Ovary (tissue), 9 donors: Measurements from ENCODE around the gene VARS1. TPM values are rescaled to one million over a fixed set of nuclear protein-coding genes. Genes with fewer than 3 reads are reported as not detected.
"Not testable (repeated sequence)": the region's sequence is repeated elsewhere in the genome, so short reads cannot be mapped to it uniquely, and the experiment has no call there.

Experiments used
- DNase-seq, 5 donors: peaks; one replicate each; pipeline ENCODE4 v3.0.0-alpha.2; 2019 to 2020
- H3K27ac ChIP-seq, 2 donors: fragments of 200-600 bp; one replicate each; pipeline versions ENCODE4 v1.5.1 to v1.8.0; 2019 to 2022
- H3K27me3 ChIP-seq: fragments of 200-600 bp; one replicate; pipeline ENCODE4 v1.8.0; 2022
- H3K36me3 ChIP-seq: fragments of 200-600 bp; sonication (generic); one replicate; pipeline ENCODE4 v1.5.1; 2019
- H3K4me1 ChIP-seq: one replicate; pipeline ENCODE4 v1.8.1; 2013; ENCODE audit warnings: mild to moderate bottlenecking, moderate library complexity; ENCODE audit not compliant: insufficient read depth
- H3K4me3 ChIP-seq: fragments of 200-600 bp; sonication (generic); one replicate; pipeline ENCODE4 v1.5.1; 2017
- H3K9me3 ChIP-seq, 2 donors: fragments of 200-600 bp in 1 of 2; sonication (generic) in 1 of 2; one replicate each; pipeline versions ENCODE4 v1.5.1 to v1.8.1; 2013 to 2019; ENCODE audit warnings: mild to moderate bottlenecking in 1 of 2, moderate library complexity in 1 of 2
- EP300 ChIP-seq: sonication (generic); formaldehyde crosslinking; IDR thresholded peaks from one replicate; pipeline ENCODE4 v1.6.1; 2017; ENCODE audit warnings: antibody characterized with exemption
- POLR2A ChIP-seq: fragments of 450-650 bp; IDR thresholded peaks from one replicate; pipeline ENCODE4 v1.6.1; 2017; ENCODE audit warnings: antibody characterized with exemption, mild to moderate bottlenecking, moderate library complexity
- WGBS, 3 donors: extraction: QIAGEN DNeasy Blood & Tissue Kit in 1 of 3; methylation state at CpG; one replicate each; pipeline versions ENCODE4 v1.1.5 to v1.1.7; 2013 to 2017; 5-methylcytosine and 5-hydroxymethylcytosine counted together
- intact Hi-C, 4 donors: fragments of 100-400 bp; cut with DNase I; formaldehyde crosslinking; loops; one replicate each; pipeline versions ENCODE4 v1.11.0 to v1.15.1; 2022 to 2023
- polyA plus RNA-seq, 2 donors: library from polyadenylated mRNA; stranded (reverse); fragments of 200-250 nt in 1 of 2; fragments of 350-450 nt in 1 of 2; fragmentation: Illumina TruSeq in 1 of 2; extraction: RNeasy Lipid Tissue Mini Kit (QIAGEN cat#74804) in 1 of 2; gene quantifications; one replicate each; pipeline ENCODE4 v1.2.3, GENCODE V29; 2013 to 2014
- total RNA-seq, 7 donors: library from RNA; depleted of rRNA in 2 of 7; stranded (reverse); fragments of >200 nt in 2 of 7; fragmentation: NEBNext Ultra II Directional in 3 of 7; extraction: Animal tissue kit (Norgen Biotek cat#: 25700) in 3 of 7; gene quantifications; one replicate each; pipeline versions ENCODE4 v1.1.0 to v1.2.4, GENCODE V29; 2016 to 2023
- TF ChIP-seq, protein P1 (sequence below), 3 donors: fragments of 450-650 bp in 2 of 3; fragments of 200-600 bp in 1 of 3; IDR thresholded peaks; one replicate each; pipeline versions ENCODE4 v1.5.1 to v1.8.0; 2016 to 2022; ENCODE audit warnings: antibody characterized with exemption in 3 of 3, mild to moderate bottlenecking in 1 of 3
- donor health status: DM: no; HTN: no; CAD: no; lungs with moderate emphysema.
- donor health status: DM: no; HTN: no; CAD: no.
- donor health status: Bipolar disorder and iron deficiency.
- donor health status: DM: yes; HTN: yes; CAD: no.
- donor health status: DM: no; HTN: no; CAD: no.
- donor health status: DM: yes; HTN: yes; CAD: no.

VARS1 gene
- total and polyA plus RNA-seq, 9 donors: 16.0 to 73.6 (median 43.8) TPM

GRCh38 chr6:31825553-31825952, 30.0 kb upstream of the VARS1 start:
- H3K27ac ChIP-seq: peak overlapping the region; percentile 91 to 96
- TF ChIP-seq EP300: no peak
- TF ChIP-seq, protein P1, sequence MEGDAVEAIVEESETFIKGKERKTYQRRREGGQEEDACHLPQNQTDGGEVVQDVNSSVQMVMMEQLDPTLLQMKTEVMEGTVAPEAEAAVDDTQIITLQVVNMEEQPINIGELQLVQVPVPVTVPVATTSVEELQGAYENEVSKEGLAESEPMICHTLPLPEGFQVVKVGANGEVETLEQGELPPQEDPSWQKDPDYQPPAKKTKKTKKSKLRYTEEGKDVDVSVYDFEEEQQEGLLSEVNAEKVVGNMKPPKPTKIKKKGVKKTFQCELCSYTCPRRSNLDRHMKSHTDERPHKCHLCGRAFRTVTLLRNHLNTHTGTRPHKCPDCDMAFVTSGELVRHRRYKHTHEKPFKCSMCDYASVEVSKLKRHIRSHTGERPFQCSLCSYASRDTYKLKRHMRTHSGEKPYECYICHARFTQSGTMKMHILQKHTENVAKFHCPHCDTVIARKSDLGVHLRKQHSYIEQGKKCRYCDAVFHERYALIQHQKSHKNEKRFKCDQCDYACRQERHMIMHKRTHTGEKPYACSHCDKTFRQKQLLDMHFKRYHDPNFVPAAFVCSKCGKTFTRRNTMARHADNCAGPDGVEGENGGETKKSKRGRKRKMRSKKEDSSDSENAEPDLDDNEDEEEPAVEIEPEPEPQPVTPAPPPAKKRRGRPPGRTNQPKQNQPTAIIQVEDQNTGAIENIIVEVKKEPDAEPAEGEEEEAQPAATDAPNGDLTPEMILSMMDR (IDR thresholded peaks at IDR 0.05): no peak
- no peak for TF ChIP-seq POLR2A
- H3K9me3 ChIP-seq: no peaks in the 10 kb centered on the region
- no peaks in the 10 kb centered on the region for H3K27me3 ChIP-seq
- no peak for DNase-seq
- no peak overlapping the region for H3K4me3 ChIP-seq
- no peaks in the 10 kb centered on the region for H3K36me3 ChIP-seq
- intact Hi-C loops: loop anchor here in 1 of 4 donors (5.0 kb wide), 1 partner anchor 98 kb away; the partner anchor contains the start of gene DDAH2
- H3K4me1 ChIP-seq: peaks cover 3% of the 10 kb centered on the region
- WGBS, 3 donors: 49 to 60% (median 52%) methylated on average over 4 of the region's 4 CpGs

DNA sequence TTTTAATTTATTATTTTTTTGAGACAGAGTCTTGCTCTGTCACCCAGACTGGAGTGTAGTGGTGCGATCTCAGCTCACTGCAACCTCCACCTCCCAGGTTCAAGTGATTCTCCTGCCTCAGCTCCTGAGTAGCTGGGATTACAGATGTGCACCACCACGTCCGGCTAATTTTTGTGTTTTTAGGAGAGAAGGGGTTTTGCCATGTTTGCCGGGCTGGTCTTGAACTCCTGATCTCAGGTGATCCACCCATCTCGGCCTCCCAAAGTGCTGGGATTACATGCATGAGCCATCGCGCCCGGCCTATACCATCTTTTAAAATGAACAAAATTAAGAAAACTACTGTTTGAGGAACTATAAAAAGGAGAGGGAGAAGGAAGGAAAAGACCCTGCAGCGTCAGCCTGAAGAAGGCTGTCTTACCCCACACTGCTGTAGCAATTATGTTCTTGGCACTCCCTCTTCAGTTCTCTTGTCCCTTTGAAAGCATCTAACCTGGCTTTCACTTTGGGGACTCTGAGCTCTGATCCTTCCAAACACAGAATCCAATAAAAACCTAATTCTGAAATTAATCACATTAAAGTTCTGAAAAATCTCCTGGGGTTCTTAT, 28.1 kb upstream of the VARS1 start:
- 91 to 93% (median 93%) methylated on average over 9 of the region's 9 CpGs for WGBS, 3 donors
- H3K36me3 ChIP-seq, intact Hi-C loops, H3K9me3 ChIP-seq, H3K4me1 ChIP-seq, H3K27me3 ChIP-seq, H3K4me3 ChIP-seq: not testable (repeated sequence)
- peak in 1 of 5 donors; percentile 14 for DNase-seq
- peak overlapping the region; percentile 18 to 98 for H3K27ac ChIP-seq

DNA sequence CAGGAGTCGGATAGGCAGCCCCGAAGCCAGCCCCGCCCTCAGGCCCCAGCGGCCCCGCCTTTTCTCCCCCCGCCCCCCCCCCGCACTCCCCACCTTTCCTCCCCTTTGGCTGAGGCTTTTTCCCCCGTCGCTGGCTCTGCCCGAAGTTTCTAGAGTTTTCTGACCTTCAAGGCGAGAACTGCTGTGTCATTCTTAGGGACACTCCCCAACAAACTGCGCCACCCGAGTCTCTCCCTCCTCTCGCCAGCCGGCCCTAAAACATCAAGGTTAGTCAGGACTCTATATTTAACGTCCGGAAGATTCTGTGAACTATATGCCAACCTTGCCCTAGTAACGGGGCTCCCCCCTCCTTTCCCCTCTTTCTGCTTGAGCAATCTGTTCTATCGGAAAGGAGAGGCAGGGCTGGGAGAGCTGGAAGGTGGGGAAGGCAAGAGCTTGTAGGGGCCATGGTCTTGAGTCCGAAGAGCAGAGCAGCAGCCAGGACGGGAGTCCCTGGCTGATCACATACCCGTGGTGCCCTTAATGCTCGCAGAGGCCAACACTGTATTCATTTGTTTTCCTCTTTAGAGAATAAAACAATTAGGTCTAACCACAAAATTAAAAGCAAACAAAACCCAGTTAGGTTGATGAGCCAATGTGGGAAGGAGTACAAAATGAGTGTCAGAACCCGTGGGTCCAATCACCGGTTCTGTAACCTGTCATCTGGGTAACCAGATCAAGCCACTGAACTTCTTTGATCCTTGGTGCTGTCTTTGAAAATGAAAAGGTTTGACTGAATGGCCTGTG, 26.7 kb upstream of the VARS1 start:
- no peaks in the 10 kb centered on the region for H3K36me3 ChIP-seq
- WGBS, 3 donors: 1 to 2% (median 2%) methylated on average over 24 to 25 of the region's 25 CpGs
- H3K4me1 ChIP-seq: peaks cover 3% of the 10 kb centered on the region
- peak overlapping the region; percentile 46 for H3K4me3 ChIP-seq
- intact Hi-C loops: no loop called here
- DNase-seq: peak; percentile 84 to 92 (median 87)
- peak; percentile 18 for TF ChIP-seq EP300
- TF ChIP-seq, protein P1 (IDR thresholded peaks at IDR 0.05): no peak
- peak; percentile 85 for TF ChIP-seq POLR2A
- no peaks in the 10 kb centered on the region for H3K27me3 ChIP-seq
- H3K27ac ChIP-seq: peak overlapping the region; percentile 90 to 98
- H3K9me3 ChIP-seq: no peaks in the 10 kb centered on the region

DNA sequence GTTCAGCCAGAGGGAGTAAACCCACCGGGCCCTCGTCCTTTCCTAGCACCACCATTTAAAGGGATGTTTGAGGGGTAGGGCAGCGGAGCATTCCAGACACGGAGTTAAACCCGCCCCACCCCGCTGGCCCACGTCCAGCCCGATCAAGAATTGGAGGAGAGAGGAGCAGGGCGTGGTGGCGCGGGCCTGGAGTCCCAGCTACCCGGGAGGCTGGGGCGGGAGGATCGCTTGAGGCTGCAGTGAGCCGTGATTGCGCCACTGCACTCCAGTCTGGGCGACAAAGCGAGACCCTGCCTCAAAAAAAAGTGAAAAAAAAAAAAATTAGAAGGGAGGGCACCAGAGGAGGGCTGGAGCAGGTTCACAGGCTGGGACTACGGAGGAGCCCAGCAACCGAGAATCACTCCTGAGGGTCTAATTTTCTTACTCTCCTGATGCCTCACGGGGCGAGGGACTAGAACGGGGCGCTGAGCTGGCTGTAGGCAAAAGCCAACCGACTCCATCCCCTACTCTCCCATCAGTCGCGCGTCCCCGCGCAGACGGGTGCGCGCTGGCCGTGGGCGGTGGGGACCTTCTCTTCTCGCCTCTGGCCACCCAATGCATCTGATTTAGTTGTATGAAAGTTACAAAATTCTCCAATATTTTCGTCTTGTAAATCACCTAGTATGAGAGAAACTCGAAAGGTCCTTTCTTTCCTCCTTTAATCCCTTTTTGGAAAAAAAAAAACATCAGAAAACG, 25.9 kb upstream of the VARS1 start:
- DNase-seq: peak; percentile 73 to 82 (median 79)
- TF ChIP-seq POLR2A (peak; percentile 55), EP300 (no peak)
- TF ChIP-seq, protein P1 (IDR thresholded peaks at IDR 0.05): peak in 1 of 3 donors; percentile 18
- Histone ChIP-seq H3K4me1 (peaks cover 3% of the 10 kb centered on the region), H3K27me3 (no peaks in the 10 kb centered on the region), H3K27ac (peak overlapping the region; percentile 90 to 98), H3K9me3 (no peaks in the 10 kb centered on the region), H3K4me3 (peak overlapping the region; percentile 46), H3K36me3 (no peaks in the 10 kb centered on the region)
- WGBS, 3 donors: 2 to 3% (median 3%) methylated on average over 39 of the region's 39 CpGs
- intact Hi-C loops: no loop called here

- intact Hi-C loops, H3K9me3 ChIP-seq, DNase-seq, H3K4me3 ChIP-seq, H3K36me3 ChIP-seq, H3K27me3 ChIP-seq, H3K4me1 ChIP-seq: not testable (repeated sequence)
- WGBS, 3 donors: 90 to 92% (median 91%) methylated on average over 10 of the region's 10 CpGs
- peak overlapping the region in 1 of 2 donors; percentile 98 for H3K27ac ChIP-seq
Observed at GRCh38 chr6:31820399-31820798, 24.8 kb upstream of the VARS1 start.
